ENCODE data around the gene AFAP1.

DNA sequence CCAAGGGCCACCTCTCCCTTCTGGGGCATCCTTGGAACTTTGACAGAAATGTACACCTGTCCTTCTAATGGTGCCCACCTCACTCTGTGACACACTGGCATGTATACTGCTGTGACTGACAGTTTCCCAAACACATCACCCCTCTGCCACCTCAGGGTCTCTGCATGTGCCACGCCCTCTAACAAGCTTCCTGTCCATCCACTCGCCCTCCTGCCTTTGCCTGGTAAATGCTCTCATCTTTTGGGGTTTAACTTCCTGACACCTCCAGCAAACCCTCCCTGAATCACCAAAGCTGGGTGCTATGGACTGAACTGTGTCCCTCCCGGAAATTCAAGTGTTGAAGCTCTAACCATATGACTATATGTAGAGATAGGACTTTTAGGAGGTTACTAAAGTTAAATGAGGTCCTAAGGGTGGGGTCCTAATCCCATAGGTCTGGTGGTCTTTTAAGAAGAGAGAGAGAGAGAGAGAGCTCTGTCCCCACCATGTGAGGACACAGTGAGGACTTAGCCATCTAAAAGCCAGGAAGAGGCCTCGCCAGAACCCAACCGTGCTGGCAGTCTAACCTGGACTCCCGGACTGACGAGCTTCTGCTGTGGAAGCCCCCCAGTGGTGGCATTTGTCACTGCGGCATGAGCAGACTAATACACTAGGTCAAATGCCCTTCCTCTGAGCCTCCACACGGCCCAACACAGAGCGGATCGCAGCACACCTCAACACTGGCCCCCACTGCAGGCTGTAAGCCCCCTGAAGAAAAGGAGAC lies 95.6 kb downstream of the AFAP1 start:
- TF ChIP-seq ZNF384 (IDR thresholded peaks at IDR 0.05) (no peak), FOXA1 (IDR thresholded peaks at IDR 0.05) (no peak), NFRKB (IDR thresholded peaks at IDR 0.05) (no peak), BHLHE40 (IDR thresholded peaks at IDR 0.05; ENCODE audit: borderline replicate concordance) (no peak), ELF4 (IDR thresholded peaks at IDR 0.05) (no peak), TARDBP (IDR thresholded peaks at IDR 0.05) (no peak), FOXM1 (IDR thresholded peaks at IDR 0.05; ENCODE audit: borderline replicate concordance) (no peak), SP1 (IDR thresholded peaks at IDR 0.05) (no peak), SUZ12 (IDR thresholded peaks at IDR 0.05) (no peak)
- TF ChIP-seq, protein P1, sequence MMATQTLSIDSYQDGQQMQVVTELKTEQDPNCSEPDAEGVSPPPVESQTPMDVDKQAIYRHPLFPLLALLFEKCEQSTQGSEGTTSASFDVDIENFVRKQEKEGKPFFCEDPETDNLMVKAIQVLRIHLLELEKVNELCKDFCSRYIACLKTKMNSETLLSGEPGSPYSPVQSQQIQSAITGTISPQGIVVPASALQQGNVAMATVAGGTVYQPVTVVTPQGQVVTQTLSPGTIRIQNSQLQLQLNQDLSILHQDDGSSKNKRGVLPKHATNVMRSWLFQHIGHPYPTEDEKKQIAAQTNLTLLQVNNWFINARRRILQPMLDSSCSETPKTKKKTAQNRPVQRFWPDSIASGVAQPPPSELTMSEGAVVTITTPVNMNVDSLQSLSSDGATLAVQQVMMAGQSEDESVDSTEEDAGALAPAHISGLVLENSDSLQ (IDR thresholded peaks at IDR 0.05), result no peak
